Mucosa of stomach (tissue), 1 donor: ENCODE data around the gene LAT.

Source experiments
- H3K27me3 ChIP-seq: one replicate; pipeline ENCODE4 v1.7.0; 2013; ENCODE audit warnings: mild to moderate bottlenecking, low read length; ENCODE audit not compliant: control insufficient read depth, insufficient read depth
- H3K36me3 ChIP-seq: one replicate; pipeline ENCODE4 v1.7.0; 2013; ENCODE audit warnings: low read length; ENCODE audit not compliant: control insufficient read depth, insufficient read depth
- H3K4me1 ChIP-seq: one replicate; pipeline ENCODE4 v1.7.0; 2013; ENCODE audit warnings: mild to moderate bottlenecking, low read length; ENCODE audit not compliant: control insufficient read depth, insufficient read depth
- H3K4me3 ChIP-seq: one replicate; pipeline ENCODE4 v1.7.0; 2013; ENCODE audit warnings: low read length
- H3K9ac ChIP-seq: one replicate; pipeline ENCODE4 v1.7.0; 2013; ENCODE audit warnings: mild to moderate bottlenecking, low read length, moderate library complexity
- H3K9me3 ChIP-seq: one replicate; pipeline ENCODE4 v1.7.0; 2013; ENCODE audit warnings: mild to moderate bottlenecking, low read length, moderate library complexity; ENCODE audit not compliant: control insufficient read depth
- donor health status: Pancreatic carcinoma.

The LAT gene

DNA sequence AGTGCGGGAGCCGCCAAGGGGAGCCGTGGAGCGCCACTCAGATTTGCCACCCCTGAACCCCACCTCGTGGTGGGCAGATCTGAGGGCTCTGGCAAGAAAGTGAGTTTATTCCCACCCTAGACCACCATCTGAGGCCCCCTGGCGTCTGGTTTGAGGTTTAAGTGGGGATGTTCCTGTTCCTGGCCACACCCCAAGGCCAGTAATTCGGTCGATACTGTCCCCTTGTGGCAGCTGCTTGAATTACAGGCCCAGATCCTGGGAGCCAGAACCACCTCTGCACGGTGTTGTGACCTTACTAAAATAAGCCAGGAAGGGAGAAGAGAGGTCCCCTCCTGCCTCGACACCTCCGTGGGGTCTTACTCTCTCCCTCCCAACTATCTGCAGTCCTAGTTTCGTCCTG lies 3.3 kb upstream of the LAT start:
- Histone ChIP-seq H3K36me3 (peaks cover 17% of the 10 kb centered on the region), H3K9ac (no peak overlapping the region), H3K4me1 (no peaks in the 10 kb centered on the region), H3K4me3 (no peak overlapping the region), H3K27me3 (no peaks in the 10 kb centered on the region), H3K9me3 (no peaks in the 10 kb centered on the region)

GRCh38 chr16:28982418-28982817 lies 2.4 kb upstream of the LAT start:
- Histone ChIP-seq H3K4me1 (no peaks in the 10 kb centered on the region), H3K9ac (no peak overlapping the region), H3K27me3 (no peaks in the 10 kb centered on the region), H3K36me3 (peaks cover 17% of the 10 kb centered on the region), H3K4me3 (no peak overlapping the region), H3K9me3 (no peaks in the 10 kb centered on the region)

- peaks cover 17% of the 10 kb centered on the region for H3K36me3 ChIP-seq
Observed at GRCh38 chr16:28982949-28983348, 1.9 kb upstream of the LAT start.

DNA sequence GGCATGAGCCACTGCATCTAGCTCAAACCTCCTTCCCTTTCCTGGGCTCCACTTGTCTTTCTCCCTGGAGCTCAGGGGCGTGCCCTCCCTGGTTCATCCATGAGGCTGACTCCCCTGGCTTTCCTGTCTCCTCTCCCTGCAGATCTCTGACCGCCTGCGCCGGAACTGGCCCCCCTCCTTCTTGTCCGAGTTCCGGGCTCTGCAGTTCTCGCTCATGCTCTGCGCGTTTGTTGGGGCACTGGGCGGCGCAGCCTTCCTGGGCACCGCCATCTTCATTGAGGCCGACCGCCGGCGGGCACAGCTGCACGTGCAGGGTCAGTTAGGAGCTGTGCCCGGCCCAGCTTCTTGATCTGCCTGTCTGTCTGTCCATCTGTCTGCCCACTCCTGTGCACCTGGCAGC lies 1.2 kb upstream of the LAT start:
- Histone ChIP-seq H3K4me3 (no peak overlapping the region), H3K27me3 (no peaks in the 10 kb centered on the region), H3K9ac (no peak overlapping the region), H3K36me3 (peaks cover 17% of the 10 kb centered on the region), H3K4me1 (no peaks in the 10 kb centered on the region), H3K9me3 (no peaks in the 10 kb centered on the region)

More at GRCh38 chr16:28982949-28983348, 1.9 kb upstream of the LAT start:
- Histone ChIP-seq H3K9me3 (no peaks in the 10 kb centered on the region), H3K27me3 (no peaks in the 10 kb centered on the region), H3K4me1 (no peaks in the 10 kb centered on the region), H3K9ac (no peak overlapping the region), H3K4me3 (no peak overlapping the region)

- Histone ChIP-seq H3K9ac (no peak overlapping the region), H3K9me3 (no peaks in the 10 kb centered on the region), H3K4me3 (no peak overlapping the region), H3K27me3 (no peaks in the 10 kb centered on the region), H3K4me1 (no peaks in the 10 kb centered on the region), H3K36me3 (peaks cover 17% of the 10 kb centered on the region)
Observed at GRCh38 chr16:28984091-28984490, 761 bp upstream of the LAT start.

DNA sequence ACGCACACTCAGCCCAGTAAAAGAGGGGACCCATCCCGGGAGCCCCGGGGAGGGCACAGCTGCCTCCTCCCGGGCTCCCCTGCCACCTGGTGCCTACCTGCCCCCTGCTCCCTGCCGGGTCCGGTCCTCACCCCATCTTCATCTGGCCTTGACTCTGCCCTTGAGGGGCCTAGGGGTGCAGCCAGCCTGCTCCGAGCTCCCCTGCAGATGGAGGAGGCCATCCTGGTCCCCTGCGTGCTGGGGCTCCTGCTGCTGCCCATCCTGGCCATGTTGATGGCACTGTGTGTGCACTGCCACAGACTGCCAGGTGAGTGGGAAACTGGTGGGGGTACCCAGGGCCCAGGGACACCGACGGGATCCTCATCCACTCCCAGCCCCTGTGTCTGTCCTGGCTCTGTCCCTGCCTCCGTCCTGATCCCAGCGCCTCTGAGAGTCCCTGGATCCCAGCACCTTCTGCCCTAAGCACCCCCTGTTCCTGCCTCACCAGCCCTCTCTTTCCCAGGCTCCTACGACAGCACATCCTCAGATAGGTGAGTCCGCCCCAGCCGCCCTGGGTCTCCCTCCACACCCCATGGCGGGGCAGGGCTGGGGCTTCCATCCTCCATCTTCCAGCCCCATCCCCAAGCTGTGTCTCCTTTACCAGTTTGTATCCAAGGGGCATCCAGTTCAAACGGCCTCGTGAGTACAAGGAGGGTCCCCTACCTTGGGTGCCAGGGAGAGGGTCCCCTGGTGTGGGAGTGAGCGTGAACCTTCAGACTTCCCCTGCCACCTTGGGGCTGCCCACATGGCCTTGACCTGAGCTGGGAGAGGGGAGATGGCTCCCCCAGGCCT lies 574 bp downstream of the LAT start:
- H3K4me1 ChIP-seq = no peaks in the 10 kb centered on the region
- no peaks in the 10 kb centered on the region for H3K9me3 ChIP-seq
- H3K4me3 ChIP-seq = no peak overlapping the region
- no peak overlapping the region for H3K9ac ChIP-seq
- peaks cover 17% of the 10 kb centered on the region for H3K36me3 ChIP-seq
- no peaks in the 10 kb centered on the region for H3K27me3 ChIP-seq

DNA sequence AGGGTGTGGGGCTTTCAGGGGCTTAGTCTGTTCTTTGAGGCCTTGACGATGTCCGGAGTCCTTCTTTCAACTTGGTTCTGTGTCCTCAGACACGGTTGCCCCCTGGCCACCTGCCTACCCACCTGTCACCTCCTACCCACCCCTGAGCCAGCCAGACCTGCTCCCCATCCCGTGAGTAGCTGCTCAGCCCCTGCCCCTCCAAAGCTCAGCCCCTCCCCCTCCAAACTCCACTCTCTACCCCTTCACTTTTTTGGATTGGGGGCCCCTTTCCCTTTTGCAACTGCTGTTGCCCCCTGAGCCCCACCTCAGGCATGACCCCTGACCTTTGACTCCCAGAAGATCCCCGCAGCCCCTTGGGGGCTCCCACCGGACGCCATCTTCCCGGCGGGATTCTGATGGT lies 1.2 kb downstream of the LAT start:
- H3K36me3 ChIP-seq = peaks cover 17% of the 10 kb centered on the region
- H3K4me1 ChIP-seq = no peaks in the 10 kb centered on the region
- no peaks in the 10 kb centered on the region for H3K27me3 ChIP-seq
- H3K9me3 ChIP-seq = no peaks in the 10 kb centered on the region
- H3K4me3 ChIP-seq = no peak overlapping the region
- H3K9ac ChIP-seq = no peak overlapping the region

- no peaks in the 10 kb centered on the region for H3K27me3 ChIP-seq
- H3K9me3 ChIP-seq = no peaks in the 10 kb centered on the region
- H3K4me3 ChIP-seq = no peak overlapping the region
Observed at GRCh38 chr16:28986492-28986891, 1.6 kb downstream of the LAT start.

DNA sequence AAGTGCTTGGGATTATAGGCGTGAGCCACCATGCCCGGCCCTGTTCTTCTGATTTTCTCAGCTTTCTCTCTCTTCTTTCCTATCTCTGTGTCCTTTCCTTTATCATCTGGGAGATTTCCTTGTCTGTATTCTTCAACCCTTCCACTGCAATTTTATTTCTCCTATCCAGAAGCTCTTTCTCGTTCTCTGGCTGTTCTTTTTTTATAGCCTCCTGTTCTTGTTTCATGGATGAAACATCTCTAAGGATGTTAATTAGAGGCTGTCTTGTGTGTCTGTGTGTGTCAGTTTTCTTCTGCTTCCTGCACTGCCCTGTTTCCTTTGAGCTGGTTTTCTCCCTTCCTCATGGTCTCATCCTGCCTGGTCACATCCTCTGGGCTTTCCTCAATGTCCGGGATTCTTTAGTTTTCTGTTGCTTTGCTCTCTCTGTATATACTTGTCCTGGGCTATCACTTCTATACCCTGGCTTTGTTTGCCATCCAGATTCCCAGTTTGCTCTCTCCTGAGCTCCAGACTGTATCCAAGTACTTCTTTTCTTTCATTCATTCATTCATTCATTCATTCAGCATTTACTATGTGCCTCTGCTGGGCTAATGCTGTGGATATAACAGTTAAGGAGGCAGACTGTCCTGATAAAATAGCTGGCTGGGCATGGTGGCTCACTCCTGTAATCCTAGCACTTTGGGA lies 2.5 kb downstream of the LAT start:
- Histone ChIP-seq H3K9ac (no peak overlapping the region), H3K4me1 (no peaks in the 10 kb centered on the region), H3K9me3 (no peaks in the 10 kb centered on the region), H3K36me3 (peaks cover 9% of the 10 kb centered on the region), H3K27me3 (no peaks in the 10 kb centered on the region), H3K4me3 (no peak overlapping the region)

More at GRCh38 chr16:28986492-28986891, 1.6 kb downstream of the LAT start:
- Histone ChIP-seq H3K4me1 (no peaks in the 10 kb centered on the region), H3K36me3 (peaks cover 16% of the 10 kb centered on the region), H3K9ac (no peak overlapping the region)

GRCh38 chr16:28989363-28989762 lies 4.5 kb downstream of the LAT start:
- no peak overlapping the region for H3K4me3 ChIP-seq
- H3K9ac ChIP-seq = no peak overlapping the region
- H3K4me1 ChIP-seq = no peaks in the 10 kb centered on the region
- H3K9me3 ChIP-seq = no peaks in the 10 kb centered on the region
- H3K36me3 ChIP-seq = no peaks in the 10 kb centered on the region
- H3K27me3 ChIP-seq = no peaks in the 10 kb centered on the region

GRCh38 chr16:28990375-28991040 lies 5.7 kb downstream of the LAT start:
- Histone ChIP-seq H3K36me3 (no peaks in the 10 kb centered on the region), H3K9me3 (no peaks in the 10 kb centered on the region), H3K4me1 (no peaks in the 10 kb centered on the region), H3K4me3 (no peak overlapping the region), H3K9ac (no peak overlapping the region), H3K27me3 (no peaks in the 10 kb centered on the region)

DNA sequence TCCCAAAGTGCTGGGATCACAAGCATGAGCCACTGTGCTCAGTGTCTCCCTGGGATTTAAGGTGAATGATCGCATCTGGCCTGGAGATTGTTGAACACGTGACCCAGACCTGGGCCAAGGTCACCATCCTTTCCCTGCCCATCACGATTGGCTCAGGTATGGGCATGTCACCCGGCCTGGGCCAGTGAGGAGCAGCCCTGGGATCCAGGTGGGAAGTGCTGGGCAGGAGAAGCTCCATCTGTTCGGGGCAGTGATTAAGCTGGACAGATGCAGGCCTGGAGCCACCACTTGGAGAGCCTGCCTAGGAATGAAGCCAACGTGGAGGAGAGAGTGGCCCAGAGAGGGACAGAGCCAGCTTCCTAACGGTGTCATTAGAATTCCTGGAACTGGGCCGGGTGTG lies 6.8 kb downstream of the LAT start:
- Histone ChIP-seq H3K9me3 (no peaks in the 10 kb centered on the region), H3K36me3 (no peaks in the 10 kb centered on the region), H3K4me3 (no peak overlapping the region), H3K9ac (no peak overlapping the region), H3K27me3 (no peaks in the 10 kb centered on the region), H3K4me1 (no peaks in the 10 kb centered on the region)
